GM21390 (cell line): Measurements from ENCODE around the gene KASH5.

Source experiments
- ATAC-seq: cut with Tn5 transposase; IDR thresholded peaks from one replicate; pipeline ENCODE4 v1.9.1; 2021; ENCODE audit not compliant: unreplicated experiment

KASH5 gene

GRCh38 chr19:49387936-49388372 lies at the start of gene KASH5:
Gene KASH5, plus strand, starts transcription at chr19:49388249. Its CDS starts 2,635 bp downstream, at chr19:49390884.
- ATAC-seq, result no peak

DNA sequence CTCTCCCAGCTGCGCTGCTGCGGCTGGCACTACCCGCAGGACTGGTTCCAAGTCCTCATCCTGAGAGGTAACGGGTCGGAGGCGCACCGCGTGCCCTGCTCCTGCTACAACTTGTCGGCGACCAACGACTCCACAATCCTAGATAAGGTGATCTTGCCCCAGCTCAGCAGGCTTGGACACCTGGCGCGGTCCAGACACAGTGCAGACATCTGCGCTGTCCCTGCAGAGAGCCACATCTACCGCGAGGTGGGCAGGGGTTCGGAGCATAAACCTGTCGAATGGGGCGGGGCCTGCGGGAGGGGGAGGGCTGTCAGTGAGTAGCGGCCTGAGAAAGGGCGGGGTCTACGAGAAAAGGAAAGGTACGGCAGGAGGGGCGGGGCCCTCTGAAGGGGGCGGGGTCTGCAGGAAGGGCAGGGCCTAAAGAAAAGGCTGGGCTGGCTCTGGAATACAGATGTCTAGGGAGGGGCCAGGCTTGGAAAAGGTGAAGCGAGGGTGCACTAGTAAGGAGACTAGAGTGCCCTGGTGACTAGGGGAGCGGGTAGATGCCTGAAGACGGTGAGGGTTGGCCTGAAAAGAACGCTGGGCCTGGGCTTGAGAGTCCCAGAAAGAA lies 49.3 kb upstream of the KASH5 start:
- no peak for ATAC-seq

- ATAC-seq, result no peak
These were observed 48.6 kb upstream of the KASH5 start for GRCh38 chr19:49339301-49340068.

DNA sequence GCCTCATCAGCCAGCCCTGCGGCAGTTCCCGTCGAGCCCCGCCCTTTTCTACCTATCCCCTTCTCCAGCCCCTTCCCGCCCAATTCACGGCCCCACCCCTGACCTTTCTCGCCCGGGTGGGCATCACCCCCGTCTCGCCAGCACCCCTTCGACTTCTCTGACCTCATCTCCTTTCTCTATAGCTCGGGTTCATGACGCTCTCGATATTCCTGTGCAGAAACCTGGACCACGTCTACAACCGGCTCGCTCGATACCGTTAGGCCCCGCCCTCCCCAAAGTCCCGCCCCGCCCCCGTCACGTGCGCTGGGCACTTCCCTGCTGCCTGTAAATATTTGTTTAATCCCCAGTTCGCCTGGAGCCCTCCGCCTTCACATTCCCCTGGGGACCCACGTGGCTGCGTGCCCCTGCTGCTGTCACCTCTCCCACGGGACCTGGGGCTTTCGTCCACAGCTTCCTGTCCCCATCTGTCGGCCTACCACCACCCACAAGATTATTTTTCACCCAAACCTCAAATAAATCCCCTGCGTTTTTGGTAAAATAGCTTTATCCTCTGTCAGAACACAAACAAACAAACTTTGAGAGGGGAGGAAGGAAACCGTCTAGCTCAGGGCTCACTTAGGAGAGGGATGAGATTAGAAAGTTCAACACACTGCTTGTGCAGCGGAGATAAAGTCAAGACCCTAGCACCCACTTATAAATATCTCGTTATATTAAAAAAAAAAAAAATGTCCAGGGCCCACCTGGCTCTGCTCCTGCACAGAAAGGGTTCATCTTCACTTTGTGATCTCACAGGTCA lies 47.8 kb upstream of the KASH5 start:
- ATAC-seq, result peak; percentile 48

- no peak for ATAC-seq
These were observed 47.0 kb upstream of the KASH5 start for GRCh38 chr19:49340865-49341718.

- no peak for ATAC-seq
These were observed 45.7 kb upstream of the KASH5 start for GRCh38 chr19:49342291-49342721.

DNA sequence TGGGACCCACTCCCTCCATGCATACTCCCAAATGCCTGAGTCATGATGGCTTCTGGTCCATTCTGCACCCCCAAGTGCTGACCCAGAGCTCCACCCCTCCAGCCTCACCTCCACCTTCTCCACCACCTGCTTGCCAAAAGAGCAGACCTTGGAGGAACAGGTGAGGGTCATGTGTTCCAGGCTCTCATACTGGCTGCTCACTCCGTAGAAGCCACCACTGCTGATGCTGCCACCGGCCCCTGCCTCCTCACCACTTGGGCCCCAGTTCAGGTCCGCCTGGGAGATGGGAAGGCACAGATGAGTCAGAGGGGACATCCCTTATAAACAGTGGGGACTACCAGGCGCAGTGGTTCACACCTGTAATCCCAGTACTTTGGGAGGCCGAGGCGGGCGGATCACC lies 44.9 kb upstream of the KASH5 start:
- no peak for ATAC-seq

GRCh38 chr19:49344505-49345423 lies 43.3 kb upstream of the KASH5 start:
- no peak for ATAC-seq

DNA sequence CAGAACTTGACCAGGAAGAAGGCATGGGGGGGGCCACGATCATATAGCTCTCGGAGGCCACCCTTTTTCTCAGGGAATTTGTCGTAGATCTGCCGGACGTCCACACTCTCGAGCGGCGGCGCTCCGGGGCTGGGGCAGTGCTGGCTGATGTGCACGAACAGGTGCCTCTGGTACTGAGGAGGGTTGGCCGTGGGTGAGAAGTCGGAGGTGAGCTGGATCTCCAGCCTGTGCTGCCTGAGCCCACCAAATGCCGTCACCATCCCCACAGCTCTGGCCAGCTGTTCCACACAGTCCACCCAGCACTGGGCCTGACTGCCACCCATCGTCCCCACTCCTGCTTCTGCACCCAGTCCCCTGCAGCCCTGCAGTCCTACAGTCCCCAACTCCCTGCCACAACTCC lies 40.9 kb upstream of the KASH5 start:
- ATAC-seq, result no peak

- ATAC-seq, result no peak
These were observed 40.2 kb upstream of the KASH5 start for GRCh38 chr19:49347835-49348234.

DNA sequence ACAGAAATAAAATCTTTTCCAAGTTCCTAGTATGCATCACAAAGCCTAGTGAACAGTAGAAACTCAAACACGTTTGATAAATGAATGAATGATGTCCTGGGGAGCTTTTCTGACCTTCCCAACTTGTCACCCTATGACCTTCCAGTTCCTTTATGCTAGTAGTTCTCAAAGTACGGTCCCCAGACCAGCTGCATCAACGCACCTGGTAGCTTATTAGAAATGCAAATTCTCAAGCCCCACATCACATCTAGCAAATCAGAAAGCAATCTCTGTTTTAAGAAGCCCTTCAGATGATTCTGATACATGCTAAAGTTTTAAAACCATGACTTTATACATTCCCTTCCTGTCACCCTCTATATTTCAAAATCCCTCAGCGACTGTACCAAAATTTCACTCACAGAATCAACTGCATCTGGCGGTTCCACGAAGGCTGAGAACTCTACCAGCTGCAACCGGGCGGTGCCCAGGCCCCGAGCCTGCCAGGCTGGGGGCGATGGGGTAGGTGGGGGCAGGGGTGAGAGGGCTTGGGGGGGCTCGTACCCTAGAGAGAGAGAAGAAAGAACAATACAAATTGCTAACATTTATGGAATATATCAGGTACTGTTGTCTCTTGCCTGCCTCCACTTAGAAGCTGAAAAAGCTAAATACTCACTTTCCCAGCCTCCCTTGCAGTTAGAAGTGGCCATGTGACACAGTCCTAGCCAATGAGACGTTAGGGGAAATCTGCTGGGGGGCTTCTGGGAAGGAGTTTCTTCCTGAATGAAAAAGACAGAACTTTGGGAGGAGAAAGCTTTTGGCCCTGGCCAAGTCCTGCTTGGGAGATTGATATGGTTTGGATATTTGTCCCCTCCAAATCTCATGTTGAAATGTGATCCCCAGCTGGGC lies 39.5 kb upstream of the KASH5 start:
- ATAC-seq, result no peak

GRCh38 chr19:49349567-49349966 lies 38.5 kb upstream of the KASH5 start:
- no peak for ATAC-seq

- ATAC-seq, result no peak
These were observed 32.1 kb upstream of the KASH5 start for GRCh38 chr19:49355909-49356353.

DNA sequence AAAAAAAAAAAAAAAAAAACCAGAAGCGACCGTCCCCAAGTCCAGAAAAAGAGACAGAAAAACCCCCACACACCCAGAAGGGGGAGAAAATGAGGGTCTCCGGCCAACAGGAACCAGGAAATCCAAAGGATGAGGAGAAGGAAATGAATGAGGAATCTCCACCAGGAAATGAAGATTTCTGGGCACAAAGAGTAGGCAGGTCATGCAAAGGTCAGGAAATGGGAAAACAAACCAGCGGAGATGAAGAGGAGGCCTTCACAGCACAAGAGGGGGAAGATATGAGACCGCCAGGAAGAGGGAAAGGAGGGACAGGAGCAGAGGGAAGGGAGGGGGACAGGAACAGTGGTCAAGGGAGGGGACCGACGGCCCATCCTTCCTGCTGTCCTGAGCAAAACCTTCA lies 31.7 kb upstream of the KASH5 start:
- ATAC-seq, result no peak

GRCh38 chr19:49357186-49357585 lies 30.9 kb upstream of the KASH5 start:
- ATAC-seq, result no peak

GRCh38 chr19:49359851-49360820 lies 27.9 kb upstream of the KASH5 start:
- ATAC-seq, result no peak

DNA sequence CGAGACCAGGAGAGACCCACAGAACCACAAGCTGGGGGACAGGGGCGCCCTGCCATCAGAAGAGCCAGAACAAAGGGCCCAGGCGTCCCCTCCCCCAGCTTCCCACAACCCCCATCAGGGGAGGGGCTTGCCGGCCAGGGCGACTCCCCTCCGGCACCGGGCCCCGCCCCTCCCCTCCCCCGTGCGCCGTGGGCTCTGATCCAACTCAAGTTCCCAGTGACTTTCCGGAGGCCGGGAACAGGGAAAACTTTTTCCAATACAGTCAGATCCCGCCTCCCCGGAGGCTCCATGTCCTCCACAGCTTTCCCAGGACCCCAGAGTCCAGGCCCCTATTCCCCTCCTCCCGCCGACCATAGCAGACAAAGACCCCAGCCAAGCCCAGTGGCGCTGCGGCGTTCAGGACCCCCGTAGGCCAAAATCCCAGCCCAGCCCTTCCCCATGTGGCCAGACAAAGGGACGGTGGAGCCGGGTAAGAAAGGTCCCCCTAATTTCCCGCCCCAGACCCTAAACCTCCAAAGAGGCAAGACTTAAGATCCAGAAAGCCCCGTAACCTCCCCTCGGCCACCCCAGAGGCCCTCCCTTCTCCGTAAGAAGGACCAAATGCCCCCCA lies 26.5 kb upstream of the KASH5 start:
- ATAC-seq, result no peak
